GM12864 (cell line): ENCODE results near the gene PTPN14.
"Not testable (repeated sequence)": the region's sequence is repeated elsewhere in the genome, so short reads cannot be mapped to it uniquely, and the experiment has no call there.

ENCODE experiments used
- DNase-seq: peaks from one replicate; pipeline ENCODE4 v3.0.0-alpha.2; 2011; ENCODE audit warnings: low read depth
- H3K4me3 ChIP-seq: 2 replicates; pipeline ENCODE4 v1.5.1; 2011; ENCODE audit warnings: mild to moderate bottlenecking, low read depth, low read length, control low read depth
- CTCF ChIP-seq: IDR thresholded peaks from 2 replicates; pipeline ENCODE4 v1.5.1; 2011; ENCODE audit warnings: low read depth, mild to moderate bottlenecking, moderate library complexity, low read length, control low read depth, inconsistent platforms; ENCODE audit errors: missing control alignments

The PTPN14 gene

GRCh38 chr1:214491468-214492146, 59.8 kb downstream of the PTPN14 start:
- no peak for TF ChIP-seq CTCF
- no peak overlapping the region for H3K4me3 ChIP-seq
- no peak for DNase-seq

GRCh38 chr1:214485151-214485550, 66.3 kb downstream of the PTPN14 start:
- no peak for TF ChIP-seq CTCF
- DNase-seq, result no peak
- no peak overlapping the region for H3K4me3 ChIP-seq

- not testable (repeated sequence) for DNase-seq, H3K4me3 ChIP-seq
These were observed 68.2 kb downstream of the PTPN14 start for GRCh38 chr1:214483180-214483579.

- H3K4me3 ChIP-seq, DNase-seq: not testable (repeated sequence)
These were observed 69.3 kb downstream of the PTPN14 start for GRCh38 chr1:214481983-214482634.

GRCh38 chr1:214476986-214477870, 74.2 kb downstream of the PTPN14 start:
- no peak for TF ChIP-seq CTCF
- H3K4me3 ChIP-seq, result no peak overlapping the region
- no peak for DNase-seq

- no peak for DNase-seq
These were observed 75.0 kb downstream of the PTPN14 start for GRCh38 chr1:214476229-214476985.

GRCh38 chr1:214475746-214476145, 75.7 kb downstream of the PTPN14 start:
- no peak for DNase-seq
- no peak overlapping the region for H3K4me3 ChIP-seq
- no peak for TF ChIP-seq CTCF

More at GRCh38 chr1:214476229-214476985, 75.0 kb downstream of the PTPN14 start:
- no peak overlapping the region for H3K4me3 ChIP-seq
- no peak for TF ChIP-seq CTCF
